BJ (cell line): ENCODE data around the gene ZBTB47. TPM values are rescaled to one million over a fixed set of nuclear protein-coding genes. Genes with fewer than 3 reads are reported as not detected.

Source experiments
- CTCF ChIA-PET: fragments of 350-600 bp; formaldehyde crosslinking; extraction: SDS; loops from one replicate; lab custom pipeline; 2021; ENCODE audit warnings: antibody characterized with exemption, inconsistent platforms; lab: Yijun Ruan, JAX
- POLR2A ChIA-PET: fragments of 300-600 bp; sonication (Branson Sonifier 250); formaldehyde crosslinking; extraction: SDS; loops from one replicate; lab custom pipeline; 2021; ENCODE audit warnings: antibody characterized with exemption; lab: Charles Lee
- DNase-seq: peaks from one replicate; pipeline ENCODE4 v3.0.0-alpha.2; 2011; ENCODE audit warnings: low read depth
- H3K27me3 ChIP-seq: 2 replicates; pipeline ENCODE4 v1.6.0; 2011; ENCODE audit warnings: low read length; ENCODE audit not compliant: control insufficient read depth, insufficient read depth
- H3K36me3 ChIP-seq: 2 replicates; pipeline ENCODE4 v1.5.1; 2011; ENCODE audit warnings: low read length; ENCODE audit not compliant: control insufficient read depth, insufficient read depth
- H3K4me3 ChIP-seq: 2 replicates; pipeline ENCODE4 v1.5.1; 2011; ENCODE audit warnings: low read depth, mild to moderate bottlenecking, control low read depth, low read length
- polyA plus RNA-seq: library from polyadenylated mRNA; depleted of rRNA; stranded (reverse); fragments of >200 nt; gene quantifications from 2 replicates; pipeline ENCODE4 v1.2.3, GENCODE V29; 2011
- TF ChIP-seq, protein P1 (sequence below): IDR thresholded peaks from 2 replicates; pipeline ENCODE4 v1.5.1; 2011; ENCODE audit warnings: low read depth, mild to moderate bottlenecking, control low read depth, inconsistent platforms, low read length, moderate library complexity; ENCODE audit not compliant: insufficient read depth

The ZBTB47 gene
- polyA plus RNA-seq, 1 experiment = 30.1 TPM

- TF ChIP-seq, protein P1, sequence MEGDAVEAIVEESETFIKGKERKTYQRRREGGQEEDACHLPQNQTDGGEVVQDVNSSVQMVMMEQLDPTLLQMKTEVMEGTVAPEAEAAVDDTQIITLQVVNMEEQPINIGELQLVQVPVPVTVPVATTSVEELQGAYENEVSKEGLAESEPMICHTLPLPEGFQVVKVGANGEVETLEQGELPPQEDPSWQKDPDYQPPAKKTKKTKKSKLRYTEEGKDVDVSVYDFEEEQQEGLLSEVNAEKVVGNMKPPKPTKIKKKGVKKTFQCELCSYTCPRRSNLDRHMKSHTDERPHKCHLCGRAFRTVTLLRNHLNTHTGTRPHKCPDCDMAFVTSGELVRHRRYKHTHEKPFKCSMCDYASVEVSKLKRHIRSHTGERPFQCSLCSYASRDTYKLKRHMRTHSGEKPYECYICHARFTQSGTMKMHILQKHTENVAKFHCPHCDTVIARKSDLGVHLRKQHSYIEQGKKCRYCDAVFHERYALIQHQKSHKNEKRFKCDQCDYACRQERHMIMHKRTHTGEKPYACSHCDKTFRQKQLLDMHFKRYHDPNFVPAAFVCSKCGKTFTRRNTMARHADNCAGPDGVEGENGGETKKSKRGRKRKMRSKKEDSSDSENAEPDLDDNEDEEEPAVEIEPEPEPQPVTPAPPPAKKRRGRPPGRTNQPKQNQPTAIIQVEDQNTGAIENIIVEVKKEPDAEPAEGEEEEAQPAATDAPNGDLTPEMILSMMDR = no peak
- H3K27me3 ChIP-seq = peaks cover 8% of the 10 kb centered on the region
- CTCF ChIA-PET = no interaction called here
- POLR2A ChIA-PET = interaction anchor here (0.6 kb wide), 1 partner anchor 914 kb away, joined by 3 read pairs; no protein-coding TSS in a partner anchor
- no peak overlapping the region for H3K4me3 ChIP-seq
- no peak for DNase-seq
- H3K36me3 ChIP-seq = no peaks in the 10 kb centered on the region
These were observed 31.3 kb downstream of the ZBTB47 start for GRCh38 chr3:42684632-42685362.

DNA sequence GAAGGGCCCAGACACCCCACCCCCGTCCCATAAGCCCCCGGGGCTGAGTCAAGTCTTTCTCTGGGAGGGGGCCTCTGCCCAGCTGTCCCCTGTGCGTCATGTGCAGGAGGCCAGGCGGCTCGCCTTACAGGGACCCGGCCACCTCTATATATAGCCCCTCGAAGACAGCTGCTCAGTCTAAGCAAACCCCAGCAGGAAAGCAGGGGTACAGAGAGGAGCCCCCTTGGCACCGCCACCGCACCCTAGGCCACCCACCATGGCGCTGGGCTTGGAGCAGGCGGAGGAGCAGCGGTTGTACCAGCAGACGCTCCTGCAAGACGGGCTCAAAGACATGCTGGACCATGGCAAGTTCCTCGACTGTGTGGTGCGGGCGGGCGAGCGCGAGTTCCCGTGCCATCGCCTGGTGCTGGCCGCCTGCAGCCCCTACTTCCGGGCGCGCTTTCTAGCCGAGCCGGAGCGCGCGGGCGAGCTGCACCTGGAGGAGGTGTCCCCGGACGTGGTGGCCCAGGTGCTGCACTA is 31.9 kb downstream of the ZBTB47 start, which contains the start of gene KLHL40:
TSS of gene KLHL40 (plus strand) at position 175 of the 519 bp plus-strand sequence. CDS start at position 257, 82 bp downstream.
- POLR2A ChIA-PET = interaction anchor here (0.6 kb wide), 1 partner anchor 913 kb away, joined by 3 read pairs; no protein-coding TSS in a partner anchor
- Histone ChIP-seq H3K27me3 (peaks cover 10% of the 10 kb centered on the region), H3K4me3 (no peak within 1 kb of the TSS)

DNA sequence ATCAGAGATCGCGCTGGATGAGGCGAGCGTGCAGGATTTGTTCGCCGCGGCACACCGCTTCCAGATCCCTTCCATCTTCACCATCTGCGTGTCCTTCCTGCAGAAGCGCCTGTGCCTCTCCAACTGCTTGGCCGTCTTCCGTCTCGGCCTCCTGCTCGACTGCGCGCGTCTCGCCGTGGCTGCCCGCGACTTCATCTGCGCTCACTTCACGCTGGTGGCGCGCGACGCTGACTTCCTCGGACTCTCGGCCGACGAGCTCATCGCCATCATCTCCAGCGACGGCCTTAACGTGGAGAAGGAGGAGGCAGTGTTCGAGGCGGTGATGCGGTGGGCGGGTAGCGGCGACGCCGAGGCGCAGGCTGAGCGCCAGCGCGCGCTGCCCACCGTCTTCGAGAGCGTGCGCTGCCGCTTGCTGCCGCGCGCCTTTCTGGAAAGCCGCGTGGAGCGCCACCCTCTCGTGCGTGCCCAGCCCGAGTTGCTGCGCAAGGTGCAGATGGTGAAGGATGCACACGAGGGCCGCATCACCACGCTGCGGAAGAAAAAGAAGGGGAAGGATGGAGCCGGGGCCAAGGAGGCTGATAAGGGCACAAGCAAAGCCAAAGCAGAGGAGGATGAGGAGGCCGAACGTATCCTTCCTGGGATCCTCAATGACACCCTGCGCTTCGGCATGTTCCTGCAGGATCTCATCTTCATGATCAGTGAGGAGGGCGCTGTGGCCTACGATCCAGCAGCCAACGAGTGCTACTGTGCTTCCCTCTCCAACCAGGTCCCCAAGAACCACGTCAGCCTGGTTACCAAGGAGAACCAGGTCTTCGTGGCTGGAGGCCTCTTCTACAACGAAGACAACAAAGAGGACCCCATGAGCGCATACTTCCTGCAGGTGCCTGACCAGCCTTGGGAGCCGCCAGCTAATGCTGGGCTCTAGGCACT is 32.7 kb downstream of the ZBTB47 start:
- CTCF ChIA-PET = no interaction called here
- no peak for DNase-seq
- H3K36me3 ChIP-seq = no peaks in the 10 kb centered on the region
- H3K27me3 ChIP-seq = peaks cover 12% of the 10 kb centered on the region
- POLR2A ChIA-PET = interaction anchor here (0.6 kb wide), 1 partner anchor 913 kb away, joined by 3 read pairs; no protein-coding TSS in a partner anchor
- no peak overlapping the region for H3K4me3 ChIP-seq
- TF ChIP-seq, protein P1 = no peak

More for the DNA sequence above, 31.9 kb downstream of the ZBTB47 start, which contains the start of gene KLHL40:
- CTCF ChIA-PET = no interaction called here
- DNase-seq = no peak
- TF ChIP-seq, protein P1 = no peak
- no peaks in the 10 kb centered on the region for H3K36me3 ChIP-seq

DNA sequence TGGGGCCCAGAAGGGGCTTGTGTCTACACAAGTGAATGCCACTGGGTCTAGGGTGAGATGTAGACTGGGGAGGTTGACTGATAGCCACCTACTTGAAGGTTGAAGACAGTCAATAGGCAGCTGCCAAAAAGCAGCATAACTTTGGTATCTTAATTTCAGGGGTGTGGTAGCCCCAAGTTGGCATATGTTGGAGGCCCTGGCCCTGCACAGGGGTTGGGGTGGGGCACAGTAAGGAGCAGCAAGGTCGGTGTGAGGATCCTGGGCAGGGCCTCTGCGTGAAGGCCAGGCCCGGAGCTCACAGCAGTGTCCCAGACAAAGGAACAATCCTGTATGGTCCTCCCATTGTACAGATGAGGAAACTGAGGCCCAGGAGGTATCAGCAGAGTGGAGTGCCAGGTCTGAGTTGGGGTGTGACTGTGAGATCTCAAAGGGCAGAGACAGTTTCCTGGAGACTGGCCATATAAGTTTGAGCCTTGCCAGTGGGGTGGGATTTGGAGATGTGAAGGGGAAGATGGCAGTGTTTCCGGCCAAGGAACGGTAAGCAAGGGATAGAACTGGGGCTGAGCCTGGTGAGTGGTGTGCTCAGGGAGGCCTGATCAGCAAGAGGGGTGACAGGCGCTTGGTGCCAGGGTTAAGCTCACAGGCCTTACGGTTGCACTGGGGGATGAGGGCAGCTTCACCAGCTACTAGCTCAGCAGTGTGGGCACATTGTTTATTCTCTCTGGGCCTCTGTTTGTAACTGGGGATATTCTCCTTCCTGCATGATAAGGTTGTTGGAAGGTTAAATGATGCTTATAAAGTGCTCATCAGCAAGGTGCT is 33.5 kb downstream of the ZBTB47 start:
- no peak for DNase-seq
- Histone ChIP-seq H3K36me3 (no peaks in the 10 kb centered on the region), H3K4me3 (no peak overlapping the region), H3K27me3 (peaks cover 15% of the 10 kb centered on the region)
- POLR2A ChIA-PET = no interaction called here
- CTCF ChIA-PET = no interaction called here
- TF ChIP-seq, protein P1 = no peak
